Right lobe of liver (tissue), 4 donors: ENCODE data around the gene STH.

ENCODE experiments used
- CTCF ChIP-seq, 4 donors: fragments of 200-600 bp in 3 of 4; fragments of 450-650 bp in 1 of 4; IDR thresholded peaks; one replicate each; pipeline versions ENCODE4 v1.5.1 to v1.8.0; 2016 to 2022; ENCODE audit warnings: antibody characterized with exemption in 4 of 4, mild to moderate bottlenecking in 2 of 4
- POLR2A ChIP-seq: fragments of 450-650 bp; IDR thresholded peaks from one replicate; pipeline ENCODE4 v1.6.1; 2017; ENCODE audit warnings: antibody characterized with exemption, mild to moderate bottlenecking
- donor health status: DM: no; HTN: no; CAD: no.
- donor health status: DM: no; HTN: no; CAD: no.
- donor health status: DM: no; HTN: yes; CAD: no.

DNA sequence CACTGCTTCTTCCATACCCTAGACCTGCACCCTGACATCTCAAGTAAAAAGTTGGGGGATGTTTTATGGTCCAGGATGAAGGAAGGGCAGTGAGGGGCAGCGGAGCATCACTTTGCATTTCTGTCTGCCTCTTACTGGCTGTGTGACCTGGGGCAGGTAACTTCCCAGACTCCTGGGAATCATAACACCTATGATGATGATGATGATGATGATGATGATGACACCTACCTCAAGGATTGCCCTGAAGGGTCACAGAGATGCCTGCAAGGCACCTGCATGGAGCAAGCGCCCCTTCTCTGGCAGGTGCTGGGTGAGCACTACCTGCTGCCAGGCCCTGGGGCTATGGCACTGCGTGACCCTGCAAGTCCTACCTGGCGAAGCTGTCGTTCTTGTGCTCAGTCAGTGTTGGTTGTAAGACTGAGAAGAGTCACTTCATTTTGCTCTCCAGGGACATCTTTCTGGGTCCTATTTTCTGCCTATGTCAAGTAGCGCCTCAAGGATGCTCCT, 46.2 kb upstream of the STH start:
- TF ChIP-seq POLR2A (no peak), CTCF (IDR thresholded peaks at IDR 0.05) (no peak)
